K562 (cell line): ENCODE measurements around the gene MGST2.

Source experiments
- FOSL1 ChIP-seq: fragments of 200-800 bp; sonication (Bioruptor generic); conservative IDR thresholded peaks from 2 replicates; pipeline ENCODE4 v1.6.1; 2016; ENCODE audit warnings: missing genetic modification characterization, missing compliant biosample characterization
- GABPB1 ChIP-seq: sonication (generic); formaldehyde crosslinking; IDR thresholded peaks from 2 replicates; pipeline ENCODE4 v1.8.0; 2022; ENCODE audit warnings: mild to moderate bottlenecking, missing genetic modification reagents
- JUNB ChIP-seq: fragments of 450-650 bp; formaldehyde crosslinking; conservative IDR thresholded peaks from 2 replicates; pipeline ENCODE4 v1.4.0; 2020; ENCODE audit warnings: mild to moderate bottlenecking
- MAZ ChIP-seq, 2 experiments: fragments of 450-650 bp in 1 of 2; sonication (generic) in 1 of 2; formaldehyde crosslinking; IDR thresholded peaks in 1 of 2; conservative IDR thresholded peaks in 1 of 2; 2 replicates each; pipeline versions ENCODE4 v1.4.0 to v1.5.0; 2020; ENCODE audit warnings: mild to moderate bottlenecking in 1 of 2, missing genetic modification reagents in 1 of 2
- MEF2A ChIP-seq: IDR thresholded peaks from 2 replicates; pipeline ENCODE4 v1.6.1; 2011; ENCODE audit warnings: low read depth, mild to moderate bottlenecking, low read length, moderate library complexity; ENCODE audit not compliant: control insufficient read depth
- MYC ChIP-seq, 2 experiments: fragments of 250-450 bp in 1 of 2; sonication (Bioruptor Pico) in 1 of 2; IDR thresholded peaks; 2 replicates each; pipeline versions ENCODE4 v1.5.1 to v1.6.1; 2012 to 2021; ENCODE audit warnings: low read depth in 2 of 2, borderline replicate concordance in 1 of 2, improper control_type of control experiment in 1 of 2, low read length in 1 of 2, mild to moderate bottlenecking in 1 of 2, moderate library complexity in 1 of 2
- POLR2A ChIP-seq: fragments of 450-650 bp; conservative IDR thresholded peaks from 2 replicates; pipeline ENCODE4 v1.6.1; 2016
- RNF2 ChIP-seq: sonication (generic); IDR thresholded peaks from 2 replicates; pipeline ENCODE4 v1.6.1; 2016
- SMC3 ChIP-seq: conservative IDR thresholded peaks from 2 replicates; pipeline ENCODE4 v1.6.1; 2011; ENCODE audit warnings: low read depth, low read length, improper control_type of control experiment; ENCODE audit not compliant: insufficient read depth
- TCF3 ChIP-seq: sonication (generic); formaldehyde crosslinking; IDR thresholded peaks from 2 replicates; pipeline ENCODE4 v1.4.0; 2020; ENCODE audit warnings: mild to moderate bottlenecking, missing genetic modification reagents
- YY1 ChIP-seq, 3 experiments: IDR thresholded peaks; 2 replicates each; pipeline ENCODE4 v1.6.1; 2011; ENCODE audit warnings: low read length in 2 of 3, mild to moderate bottlenecking in 2 of 3, moderate library complexity in 2 of 3, borderline replicate concordance in 1 of 3, control low read depth in 1 of 3, low read depth in 1 of 3; ENCODE audit not compliant: insufficient read depth in 3 of 3, insufficient replicate concordance in 2 of 3, control insufficient read depth in 1 of 3, insufficient read length in 1 of 3; ENCODE audit errors: extremely low read depth in 1 of 3
- ZFP30 ChIP-seq: fragments of 250-450 bp; sonication (Bioruptor Pico); IDR thresholded peaks from 2 replicates; pipeline ENCODE4 v1.8.0; 2022; ENCODE audit warnings: moderate library complexity, mild to moderate bottlenecking, inconsistent platforms, borderline replicate concordance
- TF ChIP-seq, protein P1 (sequence below), 2 experiments: fragments of 450-650 bp; formaldehyde crosslinking in 1 of 2; IDR thresholded peaks; 2 replicates each; pipeline versions ENCODE4 v1.4.0 to v1.6.1; 2014 to 2020; ENCODE audit warnings: mild to moderate bottlenecking in 2 of 2, borderline replicate concordance in 1 of 2, low read depth in 1 of 2
- TF ChIP-seq, protein P2 (sequence below), 3 experiments: IDR thresholded peaks in 2 of 3; conservative IDR thresholded peaks in 1 of 3; 2 replicates each; pipeline ENCODE4 v1.5.1; 2011 to 2012; ENCODE audit warnings: low read length in 3 of 3, mild to moderate bottlenecking in 3 of 3, control low read depth in 2 of 3, improper control_type of control experiment in 1 of 3, inconsistent platforms in 1 of 3, low read depth in 1 of 3, mixed read lengths in 1 of 3, moderate library complexity in 1 of 3; ENCODE audit not compliant: insufficient read depth in 2 of 3

DNA sequence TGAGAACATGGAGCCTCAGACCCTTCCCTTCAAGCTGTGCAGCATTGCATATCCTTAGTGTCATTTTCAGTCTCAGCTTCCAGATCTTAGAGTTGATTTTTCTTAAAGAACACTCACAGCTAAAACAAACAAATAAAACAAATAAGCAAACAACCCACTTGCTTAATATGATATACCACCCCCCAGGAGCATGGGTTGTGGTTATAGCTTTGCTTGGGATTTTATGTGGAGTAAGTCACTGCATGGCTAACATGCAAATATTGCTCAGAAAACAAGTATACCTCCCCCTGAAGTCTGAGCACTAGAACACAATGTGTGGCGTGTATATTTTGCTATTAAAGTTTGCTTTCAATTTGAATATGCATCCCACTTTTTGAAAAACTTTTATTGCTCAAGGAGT is 78.6 kb downstream of the MGST2 start:
- TF ChIP-seq, protein P1, sequence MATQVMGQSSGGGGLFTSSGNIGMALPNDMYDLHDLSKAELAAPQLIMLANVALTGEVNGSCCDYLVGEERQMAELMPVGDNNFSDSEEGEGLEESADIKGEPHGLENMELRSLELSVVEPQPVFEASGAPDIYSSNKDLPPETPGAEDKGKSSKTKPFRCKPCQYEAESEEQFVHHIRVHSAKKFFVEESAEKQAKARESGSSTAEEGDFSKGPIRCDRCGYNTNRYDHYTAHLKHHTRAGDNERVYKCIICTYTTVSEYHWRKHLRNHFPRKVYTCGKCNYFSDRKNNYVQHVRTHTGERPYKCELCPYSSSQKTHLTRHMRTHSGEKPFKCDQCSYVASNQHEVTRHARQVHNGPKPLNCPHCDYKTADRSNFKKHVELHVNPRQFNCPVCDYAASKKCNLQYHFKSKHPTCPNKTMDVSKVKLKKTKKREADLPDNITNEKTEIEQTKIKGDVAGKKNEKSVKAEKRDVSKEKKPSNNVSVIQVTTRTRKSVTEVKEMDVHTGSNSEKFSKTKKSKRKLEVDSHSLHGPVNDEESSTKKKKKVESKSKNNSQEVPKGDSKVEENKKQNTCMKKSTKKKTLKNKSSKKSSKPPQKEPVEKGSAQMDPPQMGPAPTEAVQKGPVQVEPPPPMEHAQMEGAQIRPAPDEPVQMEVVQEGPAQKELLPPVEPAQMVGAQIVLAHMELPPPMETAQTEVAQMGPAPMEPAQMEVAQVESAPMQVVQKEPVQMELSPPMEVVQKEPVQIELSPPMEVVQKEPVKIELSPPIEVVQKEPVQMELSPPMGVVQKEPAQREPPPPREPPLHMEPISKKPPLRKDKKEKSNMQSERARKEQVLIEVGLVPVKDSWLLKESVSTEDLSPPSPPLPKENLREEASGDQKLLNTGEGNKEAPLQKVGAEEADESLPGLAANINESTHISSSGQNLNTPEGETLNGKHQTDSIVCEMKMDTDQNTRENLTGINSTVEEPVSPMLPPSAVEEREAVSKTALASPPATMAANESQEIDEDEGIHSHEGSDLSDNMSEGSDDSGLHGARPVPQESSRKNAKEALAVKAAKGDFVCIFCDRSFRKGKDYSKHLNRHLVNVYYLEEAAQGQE (IDR thresholded peaks at IDR 0.05; ENCODE audit: borderline replicate concordance), result no peak
- TF ChIP-seq, protein P1 (CRISPR knock-in tag; IDR thresholded peaks at IDR 0.05; ENCODE audit: low read depth), result no peak
- TF ChIP-seq MAZ (CRISPR knock-in tag; conservative IDR thresholded peaks at IDR 0.05 in 1 of 2, IDR thresholded peaks at IDR 0.05 in 1 of 2), result no peak
- no peak for TF ChIP-seq FOSL1 (tag)
- no peak for TF ChIP-seq MYC (IDR thresholded peaks at IDR 0.05; ENCODE audit: low read depth, low read length)
- no peak for TF ChIP-seq MYC (CRISPR knock-in tag; IDR thresholded peaks at IDR 0.05; ENCODE audit: borderline replicate concordance, low read depth)
- TF ChIP-seq RNF2, result no peak
- TF ChIP-seq GABPB1, result no peak
- TF ChIP-seq SMC3, result no peak
- no peak for TF ChIP-seq ZFP30
- no peak for TF ChIP-seq YY1 (IDR thresholded peaks at IDR 0.05; ENCODE audit: borderline replicate concordance in 1 of 3, control insufficient read depth in 1 of 3, extremely low read depth in 1 of 3, insufficient read depth in 3 of 3, insufficient read length in 1 of 3, insufficient replicate concordance in 2 of 3, low read depth in 1 of 3, low read length in 2 of 3)
- TF ChIP-seq MEF2A, result no peak
- TF ChIP-seq, protein P2, sequence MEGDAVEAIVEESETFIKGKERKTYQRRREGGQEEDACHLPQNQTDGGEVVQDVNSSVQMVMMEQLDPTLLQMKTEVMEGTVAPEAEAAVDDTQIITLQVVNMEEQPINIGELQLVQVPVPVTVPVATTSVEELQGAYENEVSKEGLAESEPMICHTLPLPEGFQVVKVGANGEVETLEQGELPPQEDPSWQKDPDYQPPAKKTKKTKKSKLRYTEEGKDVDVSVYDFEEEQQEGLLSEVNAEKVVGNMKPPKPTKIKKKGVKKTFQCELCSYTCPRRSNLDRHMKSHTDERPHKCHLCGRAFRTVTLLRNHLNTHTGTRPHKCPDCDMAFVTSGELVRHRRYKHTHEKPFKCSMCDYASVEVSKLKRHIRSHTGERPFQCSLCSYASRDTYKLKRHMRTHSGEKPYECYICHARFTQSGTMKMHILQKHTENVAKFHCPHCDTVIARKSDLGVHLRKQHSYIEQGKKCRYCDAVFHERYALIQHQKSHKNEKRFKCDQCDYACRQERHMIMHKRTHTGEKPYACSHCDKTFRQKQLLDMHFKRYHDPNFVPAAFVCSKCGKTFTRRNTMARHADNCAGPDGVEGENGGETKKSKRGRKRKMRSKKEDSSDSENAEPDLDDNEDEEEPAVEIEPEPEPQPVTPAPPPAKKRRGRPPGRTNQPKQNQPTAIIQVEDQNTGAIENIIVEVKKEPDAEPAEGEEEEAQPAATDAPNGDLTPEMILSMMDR (IDR thresholded peaks at IDR 0.05 in 2 of 3, conservative IDR thresholded peaks at IDR 0.05 in 1 of 3; ENCODE audit: insufficient read depth in 2 of 3, low read depth in 1 of 3, low read length in 3 of 3), result no peak
- TF ChIP-seq JUNB, result no peak
- no peak for TF ChIP-seq TCF3 (CRISPR knock-in tag)
- TF ChIP-seq POLR2A, result no peak
